ENCODE data around the gene AQP1.

- TF ChIP-seq CTCF (IDR thresholded peaks at IDR 0.05) (no peak), POLR2A (IDR thresholded peaks at IDR 0.05) (no peak), POLR2AphosphoS5 (IDR thresholded peaks at IDR 0.05) (no peak), EP300 (IDR thresholded peaks at IDR 0.05) (no peak)
Measured at GRCh38 chr7:30908681-30909080, 3.0 kb upstream of the AQP1 start.
